ENCODE results near the gene ZNF205. TPM values are rescaled to one million over a fixed set of nuclear protein-coding genes. Genes with fewer than 3 reads are reported as not detected.

ZNF205 gene
- total RNA-seq, 1 donor from 2014 or later = 31.6 TPM

- Mint-ChIP-seq H3K36me3 (ENCODE audit: unreplicated experiment) (peaks cover 3% of the 10 kb centered on the region), H3K9me3 (ENCODE audit: unreplicated experiment) (peaks cover 21% of the 10 kb centered on the region), H3K27ac (ENCODE audit: unreplicated experiment) (no peak overlapping the region), H3K4me1 (ENCODE audit: low read depth, unreplicated experiment) (peaks cover 11% of the 10 kb centered on the region), H3K27me3 (ENCODE audit: unreplicated experiment) (peaks cover 28% of the 10 kb centered on the region), H3K4me3 (ENCODE audit: unreplicated experiment) (no peak overlapping the region)
- TF ChIP-seq CTCF (IDR thresholded peaks at IDR 0.05; ENCODE audit: partially characterized antibody, unreplicated experiment) = no peak
- DNase-seq = no peak
These were observed 34.8 kb downstream of the ZNF205 start for GRCh38 chr16:3147046-3147756.

- Mint-ChIP-seq H3K4me3 (ENCODE audit: unreplicated experiment) (no peak overlapping the region), H3K27me3 (ENCODE audit: unreplicated experiment) (peaks cover 31% of the 10 kb centered on the region), H3K36me3 (ENCODE audit: unreplicated experiment) (no peaks in the 10 kb centered on the region), H3K4me1 (ENCODE audit: low read depth, unreplicated experiment) (peaks cover 13% of the 10 kb centered on the region), H3K9me3 (ENCODE audit: unreplicated experiment) (peaks cover 26% of the 10 kb centered on the region), H3K27ac (ENCODE audit: unreplicated experiment) (no peak overlapping the region)
- no peak for DNase-seq
- no peak for TF ChIP-seq CTCF (IDR thresholded peaks at IDR 0.05; ENCODE audit: partially characterized antibody, unreplicated experiment)
These were observed 35.3 kb downstream of the ZNF205 start for GRCh38 chr16:3147757-3148104.

GRCh38 chr16:3148256-3149192, 36.1 kb downstream of the ZNF205 start:
- Mint-ChIP-seq H3K27ac (ENCODE audit: unreplicated experiment) (no peak overlapping the region), H3K4me1 (ENCODE audit: low read depth, unreplicated experiment) (peaks cover 10% of the 10 kb centered on the region), H3K27me3 (ENCODE audit: unreplicated experiment) (peaks cover 29% of the 10 kb centered on the region), H3K4me3 (ENCODE audit: unreplicated experiment) (peak overlapping the region; percentile 49), H3K36me3 (ENCODE audit: unreplicated experiment) (no peaks in the 10 kb centered on the region), H3K9me3 (ENCODE audit: unreplicated experiment) (peaks cover 26% of the 10 kb centered on the region)
- no peak for DNase-seq
- no peak for TF ChIP-seq CTCF (IDR thresholded peaks at IDR 0.05; ENCODE audit: partially characterized antibody, unreplicated experiment)

GRCh38 chr16:3149193-3149530, 36.8 kb downstream of the ZNF205 start:
- Mint-ChIP-seq H3K36me3 (ENCODE audit: unreplicated experiment) (no peaks in the 10 kb centered on the region), H3K4me3 (ENCODE audit: unreplicated experiment) (peak overlapping the region; percentile 49), H3K4me1 (ENCODE audit: low read depth, unreplicated experiment) (peaks cover 8% of the 10 kb centered on the region), H3K27ac (ENCODE audit: unreplicated experiment) (no peak overlapping the region), H3K27me3 (ENCODE audit: unreplicated experiment) (peaks cover 28% of the 10 kb centered on the region), H3K9me3 (ENCODE audit: unreplicated experiment) (peaks cover 24% of the 10 kb centered on the region)
- no peak for DNase-seq
- TF ChIP-seq CTCF (IDR thresholded peaks at IDR 0.05; ENCODE audit: partially characterized antibody, unreplicated experiment) = no peak

Data from glutamatergic neuron (in vitro differentiated cells).